HG02759 (cell line): ENCODE results near the gene GRHPR.
"Not testable (repeated sequence)": the region's sequence is repeated elsewhere in the genome, so short reads cannot be mapped to it uniquely, and the experiment has no call there.

Source experiments
- ATAC-seq: cut with Tn5 transposase; IDR thresholded peaks from one replicate; pipeline ENCODE4 v1.9.1; 2021; ENCODE audit warnings: mild to moderate bottlenecking, moderate library complexity; ENCODE audit not compliant: unreplicated experiment

GRHPR gene

GRCh38 chr9:37420271-37421215, 2.0 kb upstream of the GRHPR start:
- no peak for ATAC-seq

GRCh38 chr9:37421914-37422288, 595 bp upstream of the GRHPR start:
- no peak for ATAC-seq

- no peak for ATAC-seq
Observed at GRCh38 chr9:37423508-37423907, 1.0 kb downstream of the GRHPR start.

- ATAC-seq: no peak
Observed at GRCh38 chr9:37424204-37424685, 1.7 kb downstream of the GRHPR start.

- no peak for ATAC-seq
Observed at GRCh38 chr9:37424686-37425297, 2.3 kb downstream of the GRHPR start.

- ATAC-seq: no peak
Observed at GRCh38 chr9:37425298-37425752, 2.8 kb downstream of the GRHPR start.

- not testable (repeated sequence) for ATAC-seq
Observed at GRCh38 chr9:37426431-37426830, 3.9 kb downstream of the GRHPR start.

GRCh38 chr9:37426846-37427245, 4.3 kb downstream of the GRHPR start:
- ATAC-seq: no peak

GRCh38 chr9:37428345-37428744, 5.8 kb downstream of the GRHPR start:
- no peak for ATAC-seq

GRCh38 chr9:37429441-37430285, 7.2 kb downstream of the GRHPR start:
- no peak for ATAC-seq

- no peak for ATAC-seq
Observed at GRCh38 chr9:37430841-37431597, 8.5 kb downstream of the GRHPR start.

- ATAC-seq: no peak
Observed at GRCh38 chr9:37432020-37432419, 9.5 kb downstream of the GRHPR start.

GRCh38 chr9:37433867-37434371, 11.4 kb downstream of the GRHPR start:
- ATAC-seq: no peak

GRCh38 chr9:37436540-37436939, 14.0 kb downstream of the GRHPR start:
- ATAC-seq: no peak

- no peak for ATAC-seq
Observed at GRCh38 chr9:37437010-37437409, 14.5 kb downstream of the GRHPR start.

- ATAC-seq: no peak
Observed at GRCh38 chr9:37437621-37438020, 15.1 kb downstream of the GRHPR start.

GRCh38 chr9:37438359-37438758, 15.9 kb downstream of the GRHPR start:
- no peak for ATAC-seq

- no peak for ATAC-seq
Observed at GRCh38 chr9:37441776-37442370, 19.4 kb downstream of the GRHPR start.

GRCh38 chr9:37442556-37442955, 20.1 kb downstream of the GRHPR start:
- ATAC-seq: no peak

- no peak for ATAC-seq
Observed at GRCh38 chr9:37443566-37443965, 21.1 kb downstream of the GRHPR start.
